ENCODE data around the gene PAFAH1B2.

DNA sequence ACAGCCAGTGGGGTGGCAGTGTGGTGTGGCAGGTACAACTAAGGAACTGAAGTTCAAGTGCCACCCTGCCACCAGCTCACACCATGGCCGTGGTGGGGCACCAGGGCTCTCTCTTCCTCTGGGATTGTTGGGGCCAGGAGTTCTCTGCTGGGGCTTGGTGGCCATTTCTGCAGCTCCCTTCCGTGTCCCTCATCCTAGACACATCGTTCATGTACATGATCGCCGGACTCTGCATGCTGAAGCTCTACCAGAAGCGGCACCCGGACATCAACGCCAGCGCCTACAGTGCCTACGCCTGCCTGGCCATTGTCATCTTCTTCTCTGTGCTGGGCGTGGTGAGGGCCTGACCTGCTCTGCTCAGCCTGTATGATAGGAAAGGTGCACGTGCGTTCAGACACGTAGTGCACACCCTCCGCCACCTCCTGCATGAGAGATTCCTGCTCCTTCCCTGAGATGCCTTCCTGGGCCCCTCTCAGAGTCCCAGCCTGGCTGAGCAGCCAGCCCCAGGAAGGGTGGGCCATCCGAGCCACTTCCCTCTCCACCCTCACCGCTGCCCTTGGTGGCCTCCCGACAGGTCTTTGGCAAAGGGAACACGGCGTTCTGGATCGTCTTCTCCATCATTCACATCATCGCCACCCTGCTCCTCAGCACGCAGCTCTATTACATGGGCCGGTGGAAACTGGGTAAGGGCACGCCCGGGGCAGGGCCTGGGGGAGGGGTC lies 47.8 kb downstream of the PAFAH1B2 start:
- TF ChIP-seq, protein P1, sequence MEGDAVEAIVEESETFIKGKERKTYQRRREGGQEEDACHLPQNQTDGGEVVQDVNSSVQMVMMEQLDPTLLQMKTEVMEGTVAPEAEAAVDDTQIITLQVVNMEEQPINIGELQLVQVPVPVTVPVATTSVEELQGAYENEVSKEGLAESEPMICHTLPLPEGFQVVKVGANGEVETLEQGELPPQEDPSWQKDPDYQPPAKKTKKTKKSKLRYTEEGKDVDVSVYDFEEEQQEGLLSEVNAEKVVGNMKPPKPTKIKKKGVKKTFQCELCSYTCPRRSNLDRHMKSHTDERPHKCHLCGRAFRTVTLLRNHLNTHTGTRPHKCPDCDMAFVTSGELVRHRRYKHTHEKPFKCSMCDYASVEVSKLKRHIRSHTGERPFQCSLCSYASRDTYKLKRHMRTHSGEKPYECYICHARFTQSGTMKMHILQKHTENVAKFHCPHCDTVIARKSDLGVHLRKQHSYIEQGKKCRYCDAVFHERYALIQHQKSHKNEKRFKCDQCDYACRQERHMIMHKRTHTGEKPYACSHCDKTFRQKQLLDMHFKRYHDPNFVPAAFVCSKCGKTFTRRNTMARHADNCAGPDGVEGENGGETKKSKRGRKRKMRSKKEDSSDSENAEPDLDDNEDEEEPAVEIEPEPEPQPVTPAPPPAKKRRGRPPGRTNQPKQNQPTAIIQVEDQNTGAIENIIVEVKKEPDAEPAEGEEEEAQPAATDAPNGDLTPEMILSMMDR (IDR thresholded peaks at IDR 0.05), result no peak
- no peak for TF ChIP-seq POLR2A (IDR thresholded peaks at IDR 0.05)

All from testis (tissue), 2 donors.